HepG2 (cell line): ENCODE measurements around the gene USF1. TPM values are rescaled to one million over a fixed set of nuclear protein-coding genes. Genes with fewer than 3 reads are reported as not detected.

ENCODE experiments used
- CHD4 ChIP-seq: fragments of 200-600 bp; sonication (generic); IDR thresholded peaks from 2 replicates; pipeline ENCODE4 v1.7.0; 2017; ENCODE audit warnings: mild to moderate bottlenecking, low read length, borderline replicate concordance
- EEA1 ChIP-seq: sonication (generic); formaldehyde crosslinking; IDR thresholded peaks from 2 replicates; pipeline ENCODE4 v1.5.1; 2020; ENCODE audit warnings: mild to moderate bottlenecking, missing genetic modification reagents, borderline replicate concordance
- ETV5 ChIP-seq: IDR thresholded peaks from 2 replicates; pipeline ENCODE4 v1.6.1; 2018; ENCODE audit warnings: missing biosample characterization, missing genetic modification reagents, inconsistent platforms, borderline replicate concordance
- FOXA3 ChIP-seq: IDR thresholded peaks from 2 replicates; pipeline ENCODE4 v1.6.1; 2016; ENCODE audit warnings: missing genetic modification reagents, missing compliant biosample characterization
- JARID2 ChIP-seq: sonication (generic); formaldehyde crosslinking; IDR thresholded peaks from 2 replicates; pipeline ENCODE4 v1.8.1; 2023; ENCODE audit warnings: missing genetic modification reagents, inconsistent platforms; ENCODE audit not compliant: insufficient replicate concordance
- MYPOP ChIP-seq: sonication (generic); formaldehyde crosslinking; IDR thresholded peaks from 2 replicates; pipeline ENCODE4 v1.8.1; 2023; ENCODE audit warnings: mild to moderate bottlenecking, moderate library complexity, missing genetic modification reagents
- ONECUT2 ChIP-seq: sonication (generic); formaldehyde crosslinking; IDR thresholded peaks from 2 replicates; pipeline ENCODE4 v1.4.0; 2020; ENCODE audit warnings: missing genetic modification reagents
- RBAK ChIP-seq: sonication (generic); formaldehyde crosslinking; IDR thresholded peaks from 2 replicates; pipeline ENCODE4 v1.5.1; 2020; ENCODE audit warnings: mild to moderate bottlenecking, missing genetic modification reagents
- RBM39 ChIP-seq: fragments of 200-400 bp; formaldehyde crosslinking; IDR thresholded peaks from one replicate; pipeline ENCODE4 v1.6.1; 2018; ENCODE audit warnings: antibody characterized with exemption, mild to moderate bottlenecking, low read depth, low read length; ENCODE audit not compliant: poor library complexity, severe bottlenecking
- ZBED4 ChIP-seq: sonication (generic); formaldehyde crosslinking; IDR thresholded peaks from 2 replicates; pipeline ENCODE4 v1.4.0; 2020; ENCODE audit warnings: missing genetic modification reagents, borderline replicate concordance
- ZBTB44 ChIP-seq: sonication (generic); formaldehyde crosslinking; IDR thresholded peaks from 2 replicates; pipeline ENCODE4 v1.4.0; 2020; ENCODE audit warnings: missing genetic modification reagents
- ZNF12 ChIP-seq: sonication (generic); formaldehyde crosslinking; IDR thresholded peaks from 2 replicates; pipeline ENCODE4 v1.5.0; 2020; ENCODE audit warnings: missing genetic modification reagents
- ZNF296 ChIP-seq: sonication (generic); formaldehyde crosslinking; conservative IDR thresholded peaks from 2 replicates; pipeline ENCODE4 v1.5.0; 2020; ENCODE audit warnings: mild to moderate bottlenecking, missing genetic modification reagents
- ZNF354B ChIP-seq: sonication (generic); formaldehyde crosslinking; IDR thresholded peaks from 2 replicates; pipeline ENCODE4 v1.8.0; 2022; ENCODE audit warnings: mild to moderate bottlenecking, missing genetic modification reagents
- ZNF629 ChIP-seq: sonication (generic); formaldehyde crosslinking; conservative IDR thresholded peaks from 2 replicates; pipeline ENCODE4 v1.5.0; 2020; ENCODE audit warnings: missing genetic modification reagents
- polyA plus RNA-seq, 8 experiments: library from polyadenylated mRNA; depleted of rRNA in 3 of 8; stranded (reverse) in 7 of 8; unstranded in 1 of 8; fragments of >200 nt; fragmentation: Illumina TruSeq in 4 of 8; extraction: Trizol in 4 of 8; gene quantifications; 2 replicates each; pipeline versions ENCODE4 v1.2.1 to v1.2.3, GENCODE V29; 2011 to 2016; ENCODE audit warnings: low read depth in 4 of 8, missing spikeins in 1 of 8, mixed read lengths in 1 of 8; ENCODE audit not compliant: insufficient read depth in 1 of 8
- total RNA-seq, 5 experiments: library from RNA; depleted of rRNA; stranded (reverse); fragments of >200 nt; fragmentation: Illumina TruSeq; extraction: Trizol; gene quantifications; 2 replicates each; pipeline ENCODE4 v1.2.3, GENCODE V29; 2016; ENCODE audit warnings: low read depth in 1 of 5

Gene USF1
- total and polyA plus RNA-seq, 2 of the 13 experiments (the other 11 are each of a cell fraction or from before 2014, with no cell fraction given): 26.9 to 39.4 TPM

- no peak for TF ChIP-seq ZNF12 (CRISPR knock-in tag)
- TF ChIP-seq ZNF629: peak; percentile 71
- TF ChIP-seq RBM39: no peak
- no peak; the same call in 1 of the 2 replicates for TF ChIP-seq ZBED4
- TF ChIP-seq EEA1 (CRISPR knock-in tag): no peak
- TF ChIP-seq ZBTB44 (CRISPR knock-in tag): no peak
- TF ChIP-seq ZNF296 (CRISPR knock-in tag): no peak
- peak; percentile 67 for TF ChIP-seq JARID2
- TF ChIP-seq RBAK (CRISPR knock-in tag): 0 out of 2 replicates have a peak, but pooled peaks have one; percentile 12
- TF ChIP-seq MYPOP: no peak; the same call in 1 of the 2 replicates
- peak; percentile 87 for TF ChIP-seq FOXA3 (CRISPR knock-in tag)
- TF ChIP-seq CHD4: peak; percentile 90; the same call in 1 of the 2 replicates
- TF ChIP-seq ZNF354B (CRISPR knock-in tag): no peak
- peak; percentile 32; the same call in 1 of the 2 replicates for TF ChIP-seq ONECUT2 (CRISPR knock-in tag)
- peak; percentile 99 for TF ChIP-seq ETV5
- TF ChIP-seq, all 625 proteins: peak for 326
Measured at GRCh38 chr1:161013488-161014230, 32.1 kb downstream of the USF1 start (continued).
